GM06990 (cell line): Measurements from ENCODE around the gene TBC1D22A.
A peak's percentile ranks its signal among the peaks of the same experiment; 100 is the strongest.

Source experiments
- DNase-seq: peaks from one replicate; pipeline ENCODE4 v3.0.0-alpha.2; 2011; ENCODE audit not compliant: insufficient read length; ENCODE audit errors: extremely low read depth
- H3K27me3 ChIP-seq: replicated peaks from 2 replicates; pipeline ENCODE4 v1.6.0; 2011; ENCODE audit warnings: low read length; ENCODE audit not compliant: control insufficient read depth, insufficient read depth
- H3K36me3 ChIP-seq: 2 replicates; pipeline ENCODE4 v1.5.1; 2011; ENCODE audit warnings: low read length; ENCODE audit not compliant: control insufficient read depth, insufficient read depth
- H3K4me3 ChIP-seq: replicated peaks from 2 replicates; pipeline ENCODE4 v1.5.1; 2011; ENCODE audit warnings: low read depth, mild to moderate bottlenecking, control low read depth, low read length
- CTCF ChIP-seq: IDR thresholded peaks from 2 replicates; pipeline ENCODE4 v1.5.1; 2011; ENCODE audit warnings: low read length, control low read depth, mild to moderate bottlenecking, inconsistent platforms; ENCODE audit not compliant: insufficient read depth, poor library complexity, severe bottlenecking

The TBC1D22A gene

DNA sequence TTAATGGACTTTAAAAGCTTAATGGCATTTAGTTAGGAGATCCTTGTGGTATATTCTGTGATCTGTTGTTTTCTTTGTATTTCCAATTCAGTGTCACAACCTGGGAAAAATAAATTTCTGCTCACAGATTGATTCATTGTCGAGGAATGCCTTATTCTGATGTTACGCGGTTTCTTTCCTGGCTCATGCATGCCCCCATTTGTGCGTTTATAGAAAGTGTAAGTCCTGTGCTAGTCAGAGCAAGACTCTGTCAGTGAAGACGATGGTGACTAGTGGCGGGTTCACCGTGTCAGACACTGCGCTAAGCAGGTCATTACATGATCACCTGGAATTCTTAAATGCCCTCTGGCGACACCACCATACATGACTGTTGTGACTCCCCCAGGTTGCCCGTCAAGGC lies 169.4 kb downstream of the TBC1D22A start:
- Histone ChIP-seq H3K4me3 (no peak overlapping the region), H3K27me3 (no peaks in the 10 kb centered on the region), H3K36me3 (peaks cover 4% of the 10 kb centered on the region)
- DNase-seq = no peak
- TF ChIP-seq CTCF = no peak

- Histone ChIP-seq H3K36me3 (peaks cover 6% of the 10 kb centered on the region), H3K4me3 (no peak overlapping the region), H3K27me3 (no peaks in the 10 kb centered on the region)
- no peak for TF ChIP-seq CTCF
- DNase-seq = no peak
Observed at GRCh38 chr22:46933040-46933930, 170.8 kb downstream of the TBC1D22A start.

DNA sequence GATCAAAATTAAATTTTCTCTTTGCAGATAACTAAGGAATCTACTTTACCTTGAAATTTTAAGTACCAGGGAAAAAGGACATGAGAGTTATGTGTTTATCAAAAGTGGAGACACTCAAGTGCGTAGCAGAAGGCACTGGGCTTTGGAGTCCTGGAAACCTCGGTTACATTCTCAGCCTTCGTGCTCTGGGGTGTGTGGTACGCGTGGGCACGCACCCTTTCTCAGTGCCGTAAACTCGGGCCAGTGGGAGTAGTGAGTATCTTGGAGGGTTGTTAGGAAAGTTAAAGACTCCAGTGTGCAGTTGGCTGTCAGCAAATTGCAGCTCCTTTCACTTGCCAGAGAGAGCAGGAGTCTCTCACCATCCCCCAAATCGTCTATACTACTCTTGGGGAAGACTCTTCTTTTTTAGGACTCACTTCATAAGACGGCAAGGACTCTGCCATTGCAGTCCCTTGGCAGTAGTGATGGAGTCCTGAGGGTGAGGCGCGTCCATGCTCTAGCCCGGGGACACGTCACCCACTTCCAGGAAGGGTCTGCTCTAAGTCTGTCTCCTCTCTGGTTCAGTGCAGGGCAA lies 171.8 kb downstream of the TBC1D22A start:
- no peak for TF ChIP-seq CTCF

GRCh38 chr22:46934746-46935491 lies 172.5 kb downstream of the TBC1D22A start:
- no peaks in the 10 kb centered on the region for H3K27me3 ChIP-seq
- peaks cover 2% of the 10 kb centered on the region for H3K36me3 ChIP-seq
- no peak for TF ChIP-seq CTCF
- no peak overlapping the region for H3K4me3 ChIP-seq
- DNase-seq = peak; percentile 31

More for the DNA sequence above, 171.8 kb downstream of the TBC1D22A start:
- H3K4me3 ChIP-seq = no peak overlapping the region
- DNase-seq = no peak
- peaks cover 6% of the 10 kb centered on the region for H3K36me3 ChIP-seq
- H3K27me3 ChIP-seq = no peaks in the 10 kb centered on the region

GRCh38 chr22:46935506-46936377 lies 173.3 kb downstream of the TBC1D22A start:
- H3K27me3 ChIP-seq = no peaks in the 10 kb centered on the region
- no peak overlapping the region for H3K4me3 ChIP-seq
- TF ChIP-seq CTCF = no peak
- H3K36me3 ChIP-seq = peaks cover 2% of the 10 kb centered on the region
- DNase-seq = no peak
